Measurements from ENCODE around the gene CHST2. TPM values are rescaled to one million over a fixed set of nuclear protein-coding genes. Genes with fewer than 3 reads are reported as not detected.

The CHST2 gene
- total RNA-seq, 1 donor from 2014 or later, result 1.5 TPM

DNA sequence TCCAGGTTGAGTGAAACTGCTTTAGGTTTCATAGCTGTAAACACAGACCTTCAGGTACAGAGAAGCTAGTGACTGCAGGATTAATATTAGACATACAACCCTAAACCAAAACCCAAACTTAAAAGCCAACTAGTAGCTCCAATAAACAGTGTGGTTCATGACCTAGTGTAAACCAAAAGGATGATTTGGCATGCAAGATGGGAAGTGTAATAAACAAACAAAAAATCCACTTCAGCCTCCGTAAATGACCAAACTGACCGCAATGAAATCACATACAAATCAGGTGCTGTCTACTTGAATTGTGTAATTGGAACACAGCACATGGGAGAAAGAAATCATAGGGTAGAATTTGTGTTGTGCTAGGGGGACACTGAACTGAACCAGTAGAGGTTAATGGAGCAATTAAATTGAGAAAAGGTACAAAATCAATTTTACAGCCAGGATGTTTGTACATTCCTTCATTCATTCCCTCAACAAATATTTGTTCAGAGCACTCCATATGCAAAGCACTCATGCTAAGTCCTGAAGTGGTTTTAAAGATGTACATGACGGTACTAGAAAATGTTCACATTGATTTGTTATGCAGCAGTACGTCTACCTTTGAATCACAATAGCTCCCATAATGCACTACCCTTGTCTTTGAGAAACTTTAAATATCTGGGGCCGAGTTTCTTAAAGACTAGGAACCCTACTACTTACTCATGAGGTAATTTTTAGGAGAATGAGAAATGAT lies 21.4 kb upstream of the CHST2 start:
- ATAC-seq, result no peak

- ATAC-seq, result no peak
Observed at GRCh38 chr3:143099210-143099609, 20.4 kb upstream of the CHST2 start.

- ATAC-seq, result no peak
Observed at GRCh38 chr3:143099690-143100089, 19.9 kb upstream of the CHST2 start.

DNA sequence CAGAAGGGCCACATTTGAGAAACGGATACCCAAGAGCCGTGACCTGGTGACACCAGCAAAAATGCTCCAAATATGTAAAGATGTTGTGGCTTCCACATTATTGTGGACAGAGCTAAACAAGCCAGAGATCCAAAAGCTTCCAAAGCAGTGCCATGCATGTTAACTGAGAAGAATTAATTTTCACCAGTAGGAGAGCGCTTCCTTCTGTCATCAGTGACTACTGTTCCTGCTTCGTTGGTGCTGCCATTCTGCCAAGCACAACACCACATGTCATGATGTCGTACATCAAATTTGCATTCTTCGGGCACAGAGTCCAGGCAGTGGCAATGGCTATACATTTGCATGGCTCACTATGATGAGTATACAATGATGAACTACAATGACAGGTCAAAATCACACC lies 19.1 kb upstream of the CHST2 start:
- ATAC-seq, result no peak

DNA sequence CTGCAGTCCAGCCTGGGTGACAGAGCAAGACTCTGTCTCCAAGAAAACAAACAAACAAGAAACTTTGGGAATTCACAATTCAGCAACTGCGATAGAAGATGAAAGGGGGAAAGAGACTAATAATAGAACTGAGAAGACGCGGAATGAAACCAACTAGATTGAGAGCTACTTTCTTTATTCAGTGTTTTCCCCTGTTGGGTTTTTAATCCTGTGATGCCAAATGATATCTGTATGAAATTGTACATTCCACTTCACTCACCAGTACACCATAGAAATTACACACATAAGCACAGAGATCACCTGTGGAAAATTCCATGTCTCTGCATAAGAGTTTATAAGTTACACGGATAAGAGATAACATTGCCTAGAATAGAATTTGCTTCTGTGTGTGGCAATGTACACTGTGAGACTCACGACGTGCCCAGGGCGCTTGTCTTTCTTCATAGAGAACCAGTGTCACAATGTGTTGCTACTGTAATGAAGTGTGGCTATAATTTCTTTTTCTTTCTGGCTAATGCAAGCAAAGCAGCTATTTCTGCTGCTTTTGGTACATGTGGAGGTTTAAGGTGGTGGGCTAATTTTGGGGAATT lies 17.7 kb upstream of the CHST2 start:
- ATAC-seq, result no peak

DNA sequence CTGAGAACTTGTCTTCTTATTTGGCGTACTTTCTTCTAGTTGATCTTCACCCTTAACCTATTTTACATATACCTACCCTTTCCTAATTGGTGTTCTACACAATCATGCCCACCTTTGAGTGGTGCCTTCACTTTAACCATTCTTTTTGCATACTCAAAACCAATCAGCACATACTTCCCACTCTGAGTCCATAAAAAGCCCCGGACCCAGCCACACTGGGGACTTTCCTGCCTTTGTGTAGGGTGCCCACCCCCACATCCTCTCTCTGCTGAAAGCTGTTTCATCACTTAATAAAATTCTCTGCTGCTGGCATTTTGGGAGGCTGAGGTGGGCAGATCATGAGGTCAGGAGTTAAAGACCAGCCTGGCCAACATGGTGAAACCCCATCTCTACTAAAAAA lies 15.9 kb upstream of the CHST2 start:
- ATAC-seq, result no peak

- ATAC-seq, result no peak
Observed at GRCh38 chr3:143105170-143105569, 14.4 kb upstream of the CHST2 start.

DNA sequence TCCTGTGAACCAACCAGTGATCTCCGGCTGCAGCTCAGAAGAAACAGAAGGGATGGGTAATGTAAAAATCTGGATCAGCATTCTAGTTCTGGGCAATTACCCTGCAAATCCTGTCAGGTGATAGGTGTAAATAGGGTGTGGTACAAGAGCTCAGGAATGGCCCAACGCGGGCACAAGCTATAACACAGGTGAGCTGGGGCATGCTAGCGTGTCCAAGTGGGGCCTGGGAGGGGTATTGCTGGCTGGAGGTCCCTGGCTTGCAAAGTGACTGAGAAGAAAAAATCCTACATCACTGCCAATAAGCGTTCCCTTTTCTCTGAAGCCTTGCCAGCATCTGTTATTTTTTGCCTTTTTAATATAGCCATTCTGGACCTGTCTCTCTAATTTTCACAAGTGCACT lies 9.7 kb upstream of the CHST2 start:
- ATAC-seq, result no peak

GRCh38 chr3:143110371-143110770 lies 9.2 kb upstream of the CHST2 start:
- ATAC-seq, result no peak

- ATAC-seq, result no peak
Observed at GRCh38 chr3:143118630-143119008, 952 bp upstream of the CHST2 start.

- peak; percentile 23 for ATAC-seq
Observed at GRCh38 chr3:143119974-143120715, 574 bp downstream of the CHST2 start.

DNA sequence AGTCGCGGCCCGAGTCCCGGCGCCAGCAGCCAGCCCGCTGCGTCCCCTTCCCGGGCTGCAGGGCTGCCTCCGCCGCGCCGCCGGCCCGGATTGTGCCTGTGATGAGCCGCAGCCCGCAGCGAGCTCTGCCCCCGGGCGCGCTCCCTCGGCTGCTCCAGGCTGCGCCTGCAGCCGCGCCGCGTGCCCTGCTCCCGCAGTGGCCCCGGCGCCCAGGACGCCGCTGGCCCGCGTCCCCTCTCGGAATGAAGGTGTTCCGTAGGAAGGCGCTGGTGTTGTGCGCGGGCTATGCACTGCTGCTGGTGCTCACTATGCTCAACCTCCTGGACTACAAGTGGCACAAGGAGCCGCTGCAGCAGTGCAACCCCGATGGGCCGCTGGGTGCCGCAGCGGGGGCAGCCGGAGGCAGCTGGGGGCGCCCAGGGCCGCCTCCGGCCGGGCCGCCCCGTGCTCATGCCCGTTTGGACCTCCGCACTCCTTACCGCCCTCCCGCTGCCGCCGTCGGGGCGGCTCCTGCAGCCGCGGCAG lies 1.2 kb downstream of the CHST2 start:
- ATAC-seq, result peak; percentile 48

GRCh38 chr3:143121241-143122088 lies 1.9 kb downstream of the CHST2 start:
- peak; percentile 3 for ATAC-seq

DNA sequence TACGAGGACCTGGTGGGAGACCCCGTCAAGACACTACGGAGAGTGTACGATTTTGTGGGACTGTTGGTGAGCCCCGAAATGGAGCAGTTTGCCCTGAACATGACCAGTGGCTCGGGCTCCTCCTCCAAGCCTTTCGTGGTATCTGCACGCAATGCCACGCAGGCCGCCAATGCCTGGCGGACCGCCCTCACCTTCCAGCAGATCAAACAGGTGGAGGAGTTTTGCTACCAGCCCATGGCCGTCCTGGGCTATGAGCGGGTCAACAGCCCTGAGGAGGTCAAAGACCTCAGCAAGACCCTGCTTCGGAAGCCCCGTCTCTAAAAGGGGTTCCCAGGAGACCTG lies 2.5 kb downstream of the CHST2 start:
- ATAC-seq, result no peak

- ATAC-seq, result no peak
Observed at GRCh38 chr3:143122608-143123352, 3.2 kb downstream of the CHST2 start.

DNA sequence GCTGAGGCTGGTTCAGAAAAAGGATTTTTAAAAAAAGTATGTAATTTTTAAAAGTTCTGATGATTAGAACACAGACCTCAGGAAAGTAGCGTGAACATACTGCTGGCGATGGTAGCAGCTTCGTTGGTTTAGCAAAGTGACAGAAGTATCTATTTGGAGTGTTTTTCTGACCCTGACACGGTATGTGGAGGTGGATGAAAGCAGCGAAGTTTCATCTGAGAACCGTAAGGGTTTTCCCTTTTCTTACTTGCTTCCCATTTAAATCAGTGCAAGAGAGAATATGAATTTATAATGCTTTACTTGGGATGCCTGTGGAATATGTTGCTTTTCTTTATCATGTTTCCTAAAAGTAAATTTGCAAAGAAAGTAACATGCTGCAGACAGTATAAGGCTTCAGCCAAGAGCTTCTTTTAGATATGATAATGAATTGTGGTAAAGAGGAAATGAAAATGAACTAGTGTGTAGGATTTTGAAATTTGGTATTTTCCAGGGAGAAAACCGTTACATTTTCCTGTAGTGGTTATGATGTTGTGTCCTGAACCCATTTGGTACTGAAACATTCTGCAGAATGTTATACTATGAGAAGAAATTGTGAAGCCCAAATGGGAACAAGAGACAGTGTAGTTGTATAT lies 3.9 kb downstream of the CHST2 start:
- ATAC-seq, result no peak

DNA sequence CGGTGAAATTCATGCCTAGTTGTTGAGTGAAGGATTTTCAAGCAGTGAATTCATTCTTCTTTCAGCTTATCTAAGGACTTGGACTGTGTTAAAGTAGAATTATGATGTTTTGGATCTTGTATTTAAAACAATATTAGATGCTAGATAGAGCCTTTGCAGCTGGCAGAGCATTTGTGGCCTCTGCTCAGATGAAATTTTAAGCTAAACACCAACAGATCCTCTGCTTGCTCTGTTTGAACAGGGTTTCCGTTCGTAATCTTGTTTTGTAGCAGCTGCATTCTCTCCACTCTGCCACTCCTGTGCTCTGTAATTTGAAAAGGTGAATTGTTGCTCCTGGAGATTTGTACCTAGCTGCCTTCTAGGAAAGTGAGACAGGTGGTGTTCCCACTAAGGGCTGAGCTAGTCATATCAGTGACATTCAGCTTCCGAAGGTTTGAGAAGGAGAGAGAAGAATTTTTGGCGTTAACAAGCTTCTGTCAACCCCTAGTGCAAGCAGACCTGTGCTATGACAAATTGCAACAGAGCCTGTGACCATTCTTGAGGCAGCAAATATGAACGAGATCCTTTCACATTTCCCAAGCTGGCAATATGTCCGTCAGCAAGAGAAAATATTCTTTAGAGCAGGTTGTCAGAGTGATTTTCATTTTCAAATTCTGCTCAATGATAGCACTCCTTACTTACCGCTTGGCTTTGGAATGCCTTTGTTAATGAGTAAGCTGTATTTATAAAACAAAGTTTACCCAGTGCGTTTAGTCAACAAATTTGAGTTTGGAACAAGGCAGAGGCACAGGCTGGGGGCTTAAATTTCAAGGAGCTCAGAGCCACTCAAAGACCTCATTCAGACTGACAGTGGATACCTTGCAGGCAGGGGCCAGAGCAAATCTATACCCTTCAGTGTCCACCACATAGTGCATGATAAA lies 5.3 kb downstream of the CHST2 start:
- no peak for ATAC-seq

GRCh38 chr3:143127801-143128200 lies 8.2 kb downstream of the CHST2 start:
- ATAC-seq, result no peak

GRCh38 chr3:143128227-143128955 lies 8.8 kb downstream of the CHST2 start:
- ATAC-seq, result no peak
